Chondrocyte (in vitro differentiated cells): ENCODE measurements around the gene HPGD. TPM values are rescaled to one million over a fixed set of nuclear protein-coding genes. Genes with fewer than 3 reads are reported as not detected.

Experiments used
- DNase-seq: peaks from one replicate; pipeline ENCODE4 v3.0.0; 2021; ENCODE audit warnings: mixed read lengths, low spot score
- H3K27ac Mint-ChIP-seq: one replicate; pipeline ENCODE4 v1.8.0; 2021; ENCODE audit warnings: mild to moderate bottlenecking, moderate library complexity, mixed read lengths; ENCODE audit not compliant: unreplicated experiment
- H3K27me3 Mint-ChIP-seq: 2 replicates; pipeline ENCODE4 v1.8.0; 2021; ENCODE audit warnings: low read depth, mixed read lengths
- H3K36me3 Mint-ChIP-seq: 2 replicates; pipeline ENCODE4 v1.8.0; 2021; ENCODE audit warnings: low read depth, mixed read lengths
- H3K4me1 Mint-ChIP-seq: 2 replicates; pipeline ENCODE4 v1.8.0; 2021; ENCODE audit warnings: low read depth, mild to moderate bottlenecking, mixed read lengths
- H3K4me3 Mint-ChIP-seq: one replicate; pipeline ENCODE4 v1.8.0; 2021; ENCODE audit warnings: mild to moderate bottlenecking, moderate library complexity, mixed read lengths; ENCODE audit not compliant: unreplicated experiment
- H3K9me3 Mint-ChIP-seq: 2 replicates; pipeline ENCODE4 v1.8.0; 2021; ENCODE audit warnings: low read depth, mixed read lengths
- CTCF ChIP-seq: fragments of 200-600 bp; sonication (generic); IDR thresholded peaks from 2 replicates; pipeline ENCODE4 v1.5.0; 2021; ENCODE audit warnings: antibody characterized with exemption, mild to moderate bottlenecking, moderate library complexity
- long read RNA-seq: library from polyadenylated mRNA; stranded (forward); transcript quantifications from one replicate; pipeline ENCODE4 v2.0.0, GENCODE V29; 2021
- total RNA-seq: library from RNA; stranded (reverse); gene quantifications from 3 replicates; pipeline ENCODE4 v1.2.1, GENCODE V29; 2021

Gene HPGD
- not detected in 3 replicates for total RNA-seq
- long read RNA-seq, result 0 reads

- no peak within 1 kb of the TSS for H3K27ac Mint-ChIP-seq
- H3K4me3 Mint-ChIP-seq, result peak within 1 kb of the TSS; percentile 67
These were observed at the start of gene HPGD for GRCh38 chr4:174522183-174523024. Gene HPGD (minus strand): TSS chr4:174522488. CDS start chr4:174522451, 37 bp downstream.

DNA sequence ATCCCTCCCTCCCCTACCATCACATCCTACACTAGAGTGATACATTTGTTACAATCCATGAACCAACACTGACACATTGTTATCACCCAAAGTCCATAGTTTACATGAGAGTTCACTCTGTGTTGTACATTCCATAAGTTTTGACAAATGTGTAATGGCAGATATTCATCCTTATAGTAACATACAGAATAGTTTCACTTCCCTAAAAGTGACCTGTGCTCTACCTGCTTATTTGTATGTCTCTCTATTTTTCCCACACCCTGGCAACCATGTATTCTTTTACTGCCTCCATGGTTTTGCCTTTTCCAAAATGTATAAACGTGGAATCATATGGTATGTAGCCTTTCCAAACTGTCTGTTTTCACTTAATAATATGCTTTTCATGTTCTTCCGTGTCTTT, 42.2 kb upstream of the HPGD start:
- H3K4me3 Mint-ChIP-seq, result no peak overlapping the region
- no peaks in the 10 kb centered on the region for H3K4me1 Mint-ChIP-seq
- no peaks in the 10 kb centered on the region for H3K36me3 Mint-ChIP-seq
- TF ChIP-seq CTCF, result no peak
- no peak for DNase-seq
- no peak overlapping the region for H3K27ac Mint-ChIP-seq
- H3K27me3 Mint-ChIP-seq, result peaks cover 15% of the 10 kb centered on the region
- H3K9me3 Mint-ChIP-seq, result peaks cover 3% of the 10 kb centered on the region

More at GRCh38 chr4:174522183-174523024, at the start of gene HPGD:
- H3K27me3 Mint-ChIP-seq, result peaks cover 74% of the 10 kb centered on the region
- TF ChIP-seq CTCF, result no peak
- no peak for DNase-seq
- no peaks in the 10 kb centered on the region for H3K36me3 Mint-ChIP-seq
- no peaks in the 10 kb centered on the region for H3K9me3 Mint-ChIP-seq
- H3K4me1 Mint-ChIP-seq, result peaks cover 11% of the 10 kb centered on the region

GRCh38 chr4:174563399-174563798, 41.1 kb upstream of the HPGD start:
- Mint-ChIP-seq H3K27ac (no peak overlapping the region), H3K9me3 (peaks cover 4% of the 10 kb centered on the region), H3K36me3 (no peaks in the 10 kb centered on the region), H3K27me3 (peaks cover 20% of the 10 kb centered on the region), H3K4me1 (no peaks in the 10 kb centered on the region), H3K4me3 (no peak overlapping the region)
- TF ChIP-seq CTCF, result no peak
- DNase-seq, result no peak

GRCh38 chr4:174561560-174561959, 39.3 kb upstream of the HPGD start:
- Mint-ChIP-seq H3K27me3 (peaks cover 20% of the 10 kb centered on the region), H3K9me3 (peaks cover 6% of the 10 kb centered on the region), H3K36me3 (no peaks in the 10 kb centered on the region), H3K4me3 (no peak overlapping the region), H3K4me1 (no peaks in the 10 kb centered on the region), H3K27ac (no peak overlapping the region)
- no peak for TF ChIP-seq CTCF
- no peak for DNase-seq

DNA sequence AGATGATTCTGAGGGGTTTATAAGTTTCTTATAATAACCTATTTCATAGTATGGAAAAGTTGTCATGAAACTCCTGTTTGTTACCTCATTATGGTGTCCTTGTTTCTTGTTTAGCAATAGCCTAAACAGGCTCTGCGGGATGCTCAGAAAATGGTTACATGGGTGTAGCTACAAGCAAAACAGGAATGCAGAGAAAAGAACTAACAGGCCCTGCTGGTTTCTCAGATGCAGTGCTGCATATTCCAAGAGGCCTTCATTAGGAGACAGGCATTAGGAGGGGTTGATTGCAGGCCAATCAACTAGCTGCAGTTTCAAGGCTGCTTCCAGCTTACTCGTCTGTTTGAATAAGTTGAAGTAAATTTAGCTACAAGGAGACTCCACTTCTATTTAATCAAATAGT, 37.6 kb upstream of the HPGD start:
- Mint-ChIP-seq H3K27ac (no peak overlapping the region), H3K4me3 (no peak overlapping the region), H3K9me3 (peaks cover 3% of the 10 kb centered on the region), H3K4me1 (no peaks in the 10 kb centered on the region), H3K27me3 (peaks cover 20% of the 10 kb centered on the region), H3K36me3 (no peaks in the 10 kb centered on the region)
- TF ChIP-seq CTCF, result no peak
- no peak for DNase-seq
